ENCODE measurements around the gene VPS41. TPM values are rescaled to one million over a fixed set of nuclear protein-coding genes. Genes with fewer than 3 reads are reported as not detected.

VPS41 gene
- total and polyA plus RNA-seq, 2 of the 13 experiments (the other 11 are each of a cell fraction or from before 2014, with no cell fraction given), result 12.1 to 43.4 TPM

DNA sequence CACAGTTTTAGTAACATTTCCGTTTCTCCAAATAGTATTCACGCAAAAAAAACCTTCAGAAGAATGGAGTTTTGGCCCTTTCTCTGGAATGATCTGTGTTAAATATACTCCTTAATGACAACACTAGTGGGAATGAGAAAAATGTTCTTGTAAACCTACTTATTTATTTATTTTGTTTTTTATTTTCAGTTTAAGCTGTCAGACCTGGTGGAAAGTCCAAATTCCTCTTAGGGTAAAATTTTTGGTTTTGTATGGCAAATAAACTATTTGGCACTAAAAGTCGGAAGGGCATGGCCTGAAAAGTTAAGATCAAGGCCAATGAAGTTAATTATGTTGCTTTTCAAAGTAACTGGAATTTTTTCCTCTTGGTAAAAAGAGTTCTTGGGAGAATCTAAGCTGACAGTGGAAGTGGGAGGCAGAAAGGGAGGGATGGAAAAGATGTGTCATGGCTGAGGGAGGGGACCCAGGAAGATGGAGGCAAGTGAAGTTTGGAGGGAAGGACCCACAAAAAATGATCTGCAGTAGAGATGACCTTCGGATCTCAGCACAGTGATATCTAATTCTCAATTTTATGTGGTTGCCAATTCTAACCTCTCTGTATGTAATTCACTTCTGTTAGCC is 33.5 kb upstream of the VPS41 start (continued):
- TF ChIP-seq ZNF34 (CRISPR knock-in tag; IDR thresholded peaks at IDR 0.05; ENCODE audit: borderline replicate concordance), result no peak
- TF ChIP-seq TP53 (CRISPR knock-in tag; conservative IDR thresholded peaks at IDR 0.05), result no peak
- no peak for TF ChIP-seq FOXK2 (IDR thresholded peaks at IDR 0.05)
- TF ChIP-seq KLF9 (CRISPR knock-in tag; IDR thresholded peaks at IDR 0.05; ENCODE audit: low read depth), result no peak
- TF ChIP-seq, protein P1, sequence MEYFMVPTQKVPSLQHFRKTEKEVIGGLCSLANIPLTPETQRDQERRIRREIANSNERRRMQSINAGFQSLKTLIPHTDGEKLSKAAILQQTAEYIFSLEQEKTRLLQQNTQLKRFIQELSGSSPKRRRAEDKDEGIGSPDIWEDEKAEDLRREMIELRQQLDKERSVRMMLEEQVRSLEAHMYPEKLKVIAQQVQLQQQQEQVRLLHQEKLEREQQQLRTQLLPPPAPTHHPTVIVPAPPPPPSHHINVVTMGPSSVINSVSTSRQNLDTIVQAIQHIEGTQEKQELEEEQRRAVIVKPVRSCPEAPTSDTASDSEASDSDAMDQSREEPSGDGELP (IDR thresholded peaks at IDR 0.05; ENCODE audit: borderline replicate concordance, low read depth), result no peak

DNA sequence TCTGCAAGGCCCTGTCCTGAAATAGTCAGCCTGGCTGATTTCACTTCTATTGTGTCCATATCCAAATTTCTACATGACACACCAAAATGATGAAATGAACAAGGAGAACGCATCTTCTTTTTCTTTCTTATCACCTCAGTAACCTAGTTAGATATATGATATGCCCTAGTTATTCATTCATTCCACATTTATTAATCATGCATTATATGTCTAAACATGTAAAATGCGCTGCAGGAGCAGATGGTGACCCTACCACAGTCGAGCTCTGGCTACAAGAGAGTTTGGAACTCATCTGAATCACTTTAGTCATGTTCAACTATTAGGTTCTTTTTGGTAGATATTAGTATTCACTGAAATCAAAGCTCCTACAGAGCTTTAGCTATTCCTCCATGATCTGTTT is 31.8 kb upstream of the VPS41 start:
- Histone ChIP-seq H3K9ac (ENCODE audit: insufficient read depth, low read depth, low read length) (no peak overlapping the region), H3K4me1 (ENCODE audit: insufficient read depth, low read length) (no peaks in the 10 kb centered on the region), H3K79me2 (ENCODE audit: insufficient read depth, low read length) (no peaks in the 10 kb centered on the region), H3K36me3 (replicated peaks in 1 of 2; ENCODE audit: control insufficient read depth in 1 of 2, insufficient read depth in 2 of 2, low read length in 2 of 2) (no peaks in the 10 kb centered on the region), H3K4me3 (replicated peaks in 1 of 3; ENCODE audit: insufficient read depth in 1 of 3, low read depth in 2 of 3, low read length in 3 of 3) (no peak overlapping the region), H4K20me1 (ENCODE audit: insufficient read depth, low read length) (no peaks in the 10 kb centered on the region), H3K27ac (ENCODE audit: extremely low read length, insufficient read depth, low read length) (no peak overlapping the region), H2AFZ (ENCODE audit: low read length) (no peak overlapping the region), H3K4me2 (ENCODE audit: low read depth, low read length) (no peak overlapping the region), H3K27me3 (ENCODE audit: control insufficient read depth in 1 of 2, insufficient read depth in 2 of 2, low read length in 2 of 2) (peaks cover 0 to 5% of the 10 kb centered on the region in 2 experiments; a peak in 2 of 5 replicates), H3K9me3 (ENCODE audit: low read length) (no peaks in the 10 kb centered on the region)
- FAIRE-seq (no peak), ATAC-seq (no peak), DNase-seq (ENCODE audit: low spot score) (no peak)
- TF ChIP-seq ZKSCAN8 (CRISPR knock-in tag; IDR thresholded peaks at IDR 0.05; ENCODE audit: borderline replicate concordance), result no peak
- TF ChIP-seq POLR2AphosphoS5 (IDR thresholded peaks at IDR 0.05; ENCODE audit: low read depth, low read length), result no peak
- TF ChIP-seq XBP1 (CRISPR knock-in tag; IDR thresholded peaks at IDR 0.05), result no peak
- no peak for TF ChIP-seq ZNF720 (CRISPR knock-in tag; IDR thresholded peaks at IDR 0.05)
- no peak for TF ChIP-seq RORA (CRISPR knock-in tag; IDR thresholded peaks at IDR 0.05)
- TF ChIP-seq ZNF558 (CRISPR knock-in tag; IDR thresholded peaks at IDR 0.05; ENCODE audit: borderline replicate concordance), result no peak
- TF ChIP-seq ZNF205 (CRISPR knock-in tag; IDR thresholded peaks at IDR 0.05), result no peak
- TF ChIP-seq ZNF331 (CRISPR knock-in tag; IDR thresholded peaks at IDR 0.05), result no peak
- no peak for TF ChIP-seq BORCS8-MEF2B (CRISPR knock-in tag; IDR thresholded peaks at IDR 0.05)
- TF ChIP-seq ELF4 (CRISPR knock-in tag; IDR thresholded peaks at IDR 0.05; ENCODE audit: borderline replicate concordance), result no peak
- TF ChIP-seq ZNF572 (CRISPR knock-in tag; IDR thresholded peaks at IDR 0.05), result no peak
- TF ChIP-seq ZNF777 (CRISPR knock-in tag; IDR thresholded peaks at IDR 0.05), result no peak
- no peak for TF ChIP-seq KAT7 (CRISPR knock-in tag; IDR thresholded peaks at IDR 0.05; ENCODE audit: borderline replicate concordance)
- TF ChIP-seq ZNF124 (CRISPR knock-in tag; IDR thresholded peaks at IDR 0.05), result no peak
- no peak for TF ChIP-seq ZNF460 (CRISPR knock-in tag; IDR thresholded peaks at IDR 0.05; ENCODE audit: borderline replicate concordance)
- TF ChIP-seq, protein P2, sequence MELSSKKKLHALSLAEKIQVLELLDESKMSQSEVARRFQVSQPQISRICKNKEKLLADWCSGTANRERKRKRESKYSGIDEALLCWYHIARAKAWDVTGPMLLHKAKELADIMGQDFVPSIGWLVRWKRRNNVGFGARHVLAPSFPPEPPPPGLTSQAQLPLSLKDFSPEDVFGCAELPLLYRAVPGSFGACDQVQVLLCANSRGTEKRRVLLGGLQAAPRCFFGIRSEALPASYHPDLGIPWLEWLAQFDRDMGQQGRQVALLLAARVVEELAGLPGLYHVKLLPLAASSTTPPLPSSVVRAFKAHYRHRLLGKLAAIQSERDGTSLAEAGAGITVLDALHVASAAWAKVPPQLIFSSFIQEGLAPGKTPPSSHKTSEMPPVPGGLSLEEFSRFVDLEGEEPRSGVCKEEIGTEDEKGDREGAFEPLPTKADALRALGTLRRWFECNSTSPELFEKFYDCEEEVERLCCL (CRISPR knock-in tag; IDR thresholded peaks at IDR 0.05; ENCODE audit: borderline replicate concordance), result no peak
- TF ChIP-seq MXD4 (CRISPR knock-in tag; IDR thresholded peaks at IDR 0.05), result no peak
- TF ChIP-seq ZSCAN21 (CRISPR knock-in tag; IDR thresholded peaks at IDR 0.05; ENCODE audit: borderline replicate concordance), result no peak
- TF ChIP-seq, protein P3, sequence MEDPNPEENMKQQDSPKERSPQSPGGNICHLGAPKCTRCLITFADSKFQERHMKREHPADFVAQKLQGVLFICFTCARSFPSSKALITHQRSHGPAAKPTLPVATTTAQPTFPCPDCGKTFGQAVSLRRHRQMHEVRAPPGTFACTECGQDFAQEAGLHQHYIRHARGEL (CRISPR knock-in tag; IDR thresholded peaks at IDR 0.05), result no peak
- 19% methylated on average over 3 of the region's 3 CpGs for WGBS (ENCODE audit: low lambda C conversion rate)
- in situ Hi-C loops (cut with HindIII; ENCODE audit: extremely low pct_ligation_motif_present, low pct_unique_long_range_greater_than_20kb), result no loop called here
- ChIA-PET POLR2A (no interaction called here), CTCF (ENCODE audit: low intra/inter-chr PET ratio, low total read pairs) (no interaction called here)
- no TSS peak for BruUV-seq (replicated peaks)
- intact Hi-C loops (cut with micrococcal nuclease; ENCODE audit: unreplicated experiment), result no loop called here

Data from HepG2 (cell line).